Bronchial epithelial cell (primary cell): ENCODE data around the gene RHBDF2. TPM values are rescaled to one million over a fixed set of nuclear protein-coding genes. Genes with fewer than 3 reads are reported as not detected.

Source experiments
- DNase-seq: peaks from one replicate; pipeline ENCODE4 v3.0.0-alpha.2; 2010; ENCODE audit warnings: low read depth
- FAIRE-seq: peaks from 2 replicates; lab custom pipeline; 2011; peaks lifted over from hg19 to GRCh38; lab: Jason Lieb, UNC
- H3K27me3 ChIP-seq: 2 replicates; pipeline ENCODE4 v1.5.1; 2011; ENCODE audit warnings: low read length; ENCODE audit not compliant: control insufficient read depth, insufficient read depth
- H3K36me3 ChIP-seq: 2 replicates; pipeline ENCODE4 v1.5.1; 2011; ENCODE audit warnings: low read length; ENCODE audit not compliant: control insufficient read depth, insufficient read depth
- H3K4me3 ChIP-seq: 2 replicates; pipeline ENCODE4 v1.5.1; 2011; ENCODE audit warnings: mild to moderate bottlenecking, low read depth, low read length, control low read depth
- total RNA-seq: library from RNA; depleted of rRNA; stranded (reverse); fragments of >200 nt; gene quantifications from 2 replicates; pipeline ENCODE4 v1.2.1, GENCODE V29; 2014
- TF ChIP-seq, protein P1 (sequence below): IDR thresholded peaks from 2 replicates; pipeline ENCODE4 v1.5.1; 2011; ENCODE audit warnings: mild to moderate bottlenecking, moderate library complexity, low read length, control low read depth, inconsistent platforms; ENCODE audit not compliant: insufficient read depth, severe bottlenecking

The RHBDF2 gene
- total RNA-seq, 1 donor from 2014 or later = 10.8 TPM

- no peak for FAIRE-seq
Observed at GRCh38 chr17:76472258-76472645, 29.0 kb downstream of the RHBDF2 start.

DNA sequence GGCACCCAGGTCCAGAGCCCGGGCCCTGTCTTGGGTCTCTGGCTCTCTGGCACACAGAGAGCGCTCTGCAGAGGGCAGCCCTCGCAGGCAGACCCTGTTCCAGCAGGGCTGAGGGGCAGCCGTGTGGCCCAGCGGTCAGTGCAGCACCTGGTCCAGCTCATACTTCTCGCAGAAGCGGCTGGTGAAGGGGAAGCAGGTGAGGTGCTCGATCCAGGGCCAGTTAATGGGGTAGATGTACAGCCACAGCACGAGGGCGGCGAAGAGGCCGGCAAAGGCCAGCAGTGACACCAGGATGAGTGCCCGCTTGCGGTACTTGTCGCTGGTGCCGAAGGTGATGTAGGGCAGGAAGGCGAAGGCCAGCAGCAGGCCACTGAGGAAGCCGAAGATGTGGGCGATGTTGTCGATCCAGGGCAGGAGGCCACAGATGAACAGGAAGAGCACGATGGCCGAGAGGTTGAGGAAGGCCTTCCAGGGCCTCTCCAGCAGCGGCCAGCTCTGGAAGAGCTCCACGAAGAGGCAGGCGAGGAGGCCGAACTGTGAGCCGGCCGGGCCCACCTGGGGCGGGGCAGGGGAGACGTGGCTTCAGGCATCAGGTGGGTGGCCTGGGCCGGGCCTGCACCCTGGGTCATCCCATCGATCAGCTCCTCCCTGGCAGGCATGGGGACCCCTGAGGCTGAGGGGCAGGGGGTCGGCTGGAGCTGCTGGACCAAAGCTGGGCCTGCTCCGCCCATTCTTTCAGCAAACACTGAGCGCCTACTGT is 29.5 kb downstream of the RHBDF2 start:
- FAIRE-seq (no peak), DNase-seq (no peak)
- TF ChIP-seq, protein P1, sequence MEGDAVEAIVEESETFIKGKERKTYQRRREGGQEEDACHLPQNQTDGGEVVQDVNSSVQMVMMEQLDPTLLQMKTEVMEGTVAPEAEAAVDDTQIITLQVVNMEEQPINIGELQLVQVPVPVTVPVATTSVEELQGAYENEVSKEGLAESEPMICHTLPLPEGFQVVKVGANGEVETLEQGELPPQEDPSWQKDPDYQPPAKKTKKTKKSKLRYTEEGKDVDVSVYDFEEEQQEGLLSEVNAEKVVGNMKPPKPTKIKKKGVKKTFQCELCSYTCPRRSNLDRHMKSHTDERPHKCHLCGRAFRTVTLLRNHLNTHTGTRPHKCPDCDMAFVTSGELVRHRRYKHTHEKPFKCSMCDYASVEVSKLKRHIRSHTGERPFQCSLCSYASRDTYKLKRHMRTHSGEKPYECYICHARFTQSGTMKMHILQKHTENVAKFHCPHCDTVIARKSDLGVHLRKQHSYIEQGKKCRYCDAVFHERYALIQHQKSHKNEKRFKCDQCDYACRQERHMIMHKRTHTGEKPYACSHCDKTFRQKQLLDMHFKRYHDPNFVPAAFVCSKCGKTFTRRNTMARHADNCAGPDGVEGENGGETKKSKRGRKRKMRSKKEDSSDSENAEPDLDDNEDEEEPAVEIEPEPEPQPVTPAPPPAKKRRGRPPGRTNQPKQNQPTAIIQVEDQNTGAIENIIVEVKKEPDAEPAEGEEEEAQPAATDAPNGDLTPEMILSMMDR = no peak
- Histone ChIP-seq H3K36me3 (peaks cover 34% of the 10 kb centered on the region), H3K4me3 (no peak overlapping the region), H3K27me3 (no peaks in the 10 kb centered on the region)

More at GRCh38 chr17:76472258-76472645, 29.0 kb downstream of the RHBDF2 start:
- DNase-seq = no peak
- H3K36me3 ChIP-seq = peaks cover 34% of the 10 kb centered on the region
- TF ChIP-seq, protein P1 = no peak
- H3K27me3 ChIP-seq = no peaks in the 10 kb centered on the region
- H3K4me3 ChIP-seq = no peak overlapping the region

DNA sequence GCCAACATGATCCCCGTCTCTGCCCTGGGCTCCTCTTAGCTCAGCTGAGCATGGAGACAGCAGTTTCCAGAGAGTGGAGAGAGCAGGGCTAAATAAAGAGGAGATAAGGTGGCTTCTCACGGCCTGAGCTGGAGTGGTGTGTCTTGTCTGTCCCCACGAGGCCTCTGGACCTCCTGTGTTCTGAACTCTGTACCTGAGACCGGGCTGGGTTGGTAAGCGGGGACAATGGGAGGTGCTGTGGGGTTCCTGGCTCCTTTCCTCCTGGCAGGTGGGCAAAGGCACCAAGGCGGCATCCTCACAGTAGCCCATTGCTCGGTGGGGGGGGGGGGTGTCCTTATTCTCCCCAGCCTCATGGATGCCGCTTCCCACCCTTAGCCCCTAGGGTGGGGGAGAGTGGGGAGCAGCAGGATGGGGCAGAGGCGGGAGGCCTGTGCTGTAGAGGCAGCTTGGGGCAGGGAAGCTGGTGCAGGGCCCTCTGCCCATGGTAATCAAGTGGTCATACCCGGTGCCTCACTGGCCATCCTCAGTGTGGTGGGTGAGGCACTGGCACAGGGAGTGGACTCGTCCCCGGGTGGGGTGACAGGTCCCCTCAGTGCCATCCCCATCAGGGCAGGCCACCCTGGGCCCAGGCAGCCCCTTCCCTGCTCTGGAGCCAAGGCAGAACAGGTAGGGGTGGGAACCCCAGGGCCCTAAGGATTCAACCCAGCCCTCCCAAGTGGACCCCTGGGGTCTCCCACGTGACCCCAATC is 31.1 kb downstream of the RHBDF2 start:
- no peaks in the 10 kb centered on the region for H3K27me3 ChIP-seq
- no peak for DNase-seq
- no peak for FAIRE-seq
- TF ChIP-seq, protein P1 = no peak
- H3K36me3 ChIP-seq = peaks cover 30% of the 10 kb centered on the region
- H3K4me3 ChIP-seq = no peak overlapping the region

- peaks cover 24% of the 10 kb centered on the region for H3K36me3 ChIP-seq
- H3K4me3 ChIP-seq = no peak overlapping the region
- no peaks in the 10 kb centered on the region for H3K27me3 ChIP-seq
- no peak for DNase-seq
- TF ChIP-seq, protein P1 = no peak
- FAIRE-seq = no peak
Observed at GRCh38 chr17:76469076-76469990, 31.9 kb downstream of the RHBDF2 start.

DNA sequence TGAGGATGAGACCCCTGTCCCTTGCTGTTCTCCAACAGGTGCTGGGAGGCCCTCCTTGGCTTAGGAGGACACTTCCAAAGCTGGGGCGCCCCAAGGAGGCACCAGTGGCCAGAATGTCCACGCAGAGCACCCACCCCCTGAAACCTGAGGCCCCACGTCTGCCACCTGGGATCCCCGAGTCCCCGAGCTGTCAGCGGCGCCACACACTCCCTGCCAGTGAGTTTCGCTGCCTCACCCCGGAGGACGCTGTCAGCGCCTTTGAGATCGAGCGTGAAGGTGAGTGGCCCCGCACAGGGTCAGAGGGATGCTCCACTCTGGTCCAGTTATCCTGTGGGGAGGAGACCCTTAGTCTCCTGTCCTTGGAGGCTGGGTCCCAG is 32.6 kb downstream of the RHBDF2 start:
- no peak for FAIRE-seq
- H3K4me3 ChIP-seq = no peak overlapping the region
- TF ChIP-seq, protein P1 = no peak

More for the DNA sequence above, 32.6 kb downstream of the RHBDF2 start:
- H3K27me3 ChIP-seq = no peaks in the 10 kb centered on the region
- peaks cover 18% of the 10 kb centered on the region for H3K36me3 ChIP-seq
- DNase-seq = no peak
